Hindlimb muscle (tissue), 1 donor: ENCODE measurements around the gene ANGPTL5. TPM values are rescaled to one million over a fixed set of nuclear protein-coding genes. Genes with fewer than 3 reads are reported as not detected.
A peak's percentile ranks its signal among the peaks of the same experiment; 100 is the strongest.
"Not testable (repeated sequence)": the region's sequence is repeated elsewhere in the genome, so short reads cannot be mapped to it uniquely, and the experiment has no call there.

Source experiments
- DNase-seq: peaks from one replicate; pipeline ENCODE4 v3.0.0-alpha.2; 2013
- polyA plus RNA-seq: library from polyadenylated mRNA; unstranded; fragments of 120-200 nt; gene quantifications from one replicate; pipeline ENCODE4 v1.2.1, GENCODE V29; 2013; ENCODE audit not compliant: insufficient read length

ANGPTL5 gene
- polyA plus RNA-seq, 1 donor, result not detected

DNA sequence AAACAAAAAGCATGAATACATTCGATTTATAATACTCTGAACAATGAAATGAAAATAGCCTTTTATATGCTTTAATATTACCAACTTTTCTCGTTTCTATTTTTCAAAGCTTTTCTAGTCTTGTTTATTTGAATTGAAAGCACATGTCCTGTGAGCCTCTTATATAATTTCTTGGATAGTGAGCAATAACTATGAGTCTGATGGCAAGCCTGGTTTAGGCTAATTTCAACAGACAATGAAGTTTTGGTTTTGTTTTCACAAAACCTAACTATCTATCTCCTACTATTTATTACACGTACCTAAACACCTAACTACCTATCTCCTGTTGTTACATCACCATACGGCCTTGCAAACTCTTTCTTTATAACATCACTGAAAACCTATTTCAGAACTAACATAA lies 30.7 kb downstream of the ANGPTL5 start:
- no peak for DNase-seq

DNA sequence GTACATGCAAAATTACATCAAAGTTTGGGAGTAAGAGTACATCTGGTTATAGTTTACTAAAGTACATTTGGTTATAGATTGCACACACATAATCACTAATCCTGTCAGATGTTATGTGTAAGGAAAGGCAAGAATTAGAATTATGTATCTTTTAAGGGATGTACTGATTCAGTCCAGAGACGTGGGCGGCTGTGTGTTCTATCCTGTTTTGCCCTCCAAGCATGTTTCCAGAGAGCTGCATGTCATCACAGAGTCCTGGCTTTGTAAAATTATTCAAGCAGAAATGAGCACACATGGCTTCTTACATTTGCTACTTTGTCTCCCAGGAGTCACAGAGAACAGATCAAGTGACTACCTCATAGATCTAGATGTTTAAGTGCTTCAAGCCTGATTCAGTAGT lies 34.7 kb downstream of the ANGPTL5 start:
- DNase-seq, result no peak

DNA sequence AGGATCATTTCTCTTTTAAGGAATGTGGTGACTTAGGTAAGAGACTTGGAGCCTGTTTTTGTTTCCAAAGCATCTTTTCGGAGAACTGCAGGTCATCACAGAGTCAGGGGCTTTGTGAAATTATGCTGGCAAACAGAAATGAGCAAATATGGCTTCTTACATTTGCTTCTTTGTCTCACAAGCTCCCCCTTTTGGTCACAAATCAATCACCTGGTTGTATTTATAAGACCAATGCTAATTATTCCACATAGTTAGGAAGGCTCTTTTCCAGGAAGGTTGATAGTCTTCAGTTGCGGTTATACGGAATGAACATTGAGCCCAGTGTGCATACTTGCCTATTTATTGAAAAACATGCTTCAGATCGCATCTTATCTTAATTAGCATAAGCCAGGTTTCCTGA lies 36.1 kb downstream of the ANGPTL5 start:
- DNase-seq, result no peak

DNA sequence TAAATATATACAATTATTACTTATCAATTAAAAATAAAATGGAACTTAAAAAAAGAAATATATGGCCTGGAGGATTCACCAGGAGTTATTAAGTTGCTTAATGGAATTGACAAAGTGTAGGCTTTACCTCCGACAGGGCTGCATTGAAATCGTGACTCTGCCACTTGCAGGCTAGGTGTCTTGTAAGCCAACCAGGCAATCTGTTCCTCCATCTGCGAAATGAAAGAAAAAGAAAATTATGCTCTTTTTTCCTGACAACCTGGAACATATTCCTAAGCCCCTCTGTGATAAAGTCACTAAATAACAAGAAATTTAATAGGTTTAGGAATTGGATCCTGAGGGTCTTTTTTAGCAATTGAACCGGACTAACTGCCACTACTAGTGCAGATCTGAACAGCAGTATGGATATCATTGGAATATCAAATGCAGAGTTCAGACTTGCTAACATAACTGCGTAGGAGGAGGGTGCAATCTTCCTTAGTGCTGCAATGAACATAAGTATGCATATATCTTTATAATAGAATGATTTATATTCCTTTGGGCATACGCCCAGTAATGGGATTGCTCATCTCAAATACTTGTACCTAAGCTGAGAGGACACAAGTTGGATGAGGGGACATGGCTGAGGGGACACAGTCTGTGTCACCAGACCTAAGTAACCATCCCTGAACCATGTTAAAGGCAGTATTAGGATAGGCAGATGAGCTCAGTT lies 44.0 kb downstream of the ANGPTL5 start:
- no peak for DNase-seq

DNA sequence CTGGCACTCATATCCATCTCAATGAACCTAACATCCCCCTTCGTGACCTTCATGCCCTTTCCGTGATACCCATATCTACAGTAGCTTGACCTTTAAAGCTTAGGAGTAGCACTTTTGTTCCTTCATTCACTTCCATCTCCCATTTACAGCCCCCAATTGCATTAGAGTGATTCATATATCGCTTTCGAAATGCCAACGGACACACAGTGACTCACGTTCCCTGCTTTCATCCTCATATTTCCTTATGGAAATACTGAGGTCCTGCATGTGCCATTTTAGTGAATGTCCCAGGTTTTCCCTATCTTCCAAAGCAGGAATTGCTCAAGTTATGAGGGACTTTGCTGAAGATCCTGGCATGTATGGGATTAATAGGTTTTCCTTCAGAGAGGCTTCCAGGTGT lies 45.8 kb downstream of the ANGPTL5 start:
- no peak for DNase-seq

DNA sequence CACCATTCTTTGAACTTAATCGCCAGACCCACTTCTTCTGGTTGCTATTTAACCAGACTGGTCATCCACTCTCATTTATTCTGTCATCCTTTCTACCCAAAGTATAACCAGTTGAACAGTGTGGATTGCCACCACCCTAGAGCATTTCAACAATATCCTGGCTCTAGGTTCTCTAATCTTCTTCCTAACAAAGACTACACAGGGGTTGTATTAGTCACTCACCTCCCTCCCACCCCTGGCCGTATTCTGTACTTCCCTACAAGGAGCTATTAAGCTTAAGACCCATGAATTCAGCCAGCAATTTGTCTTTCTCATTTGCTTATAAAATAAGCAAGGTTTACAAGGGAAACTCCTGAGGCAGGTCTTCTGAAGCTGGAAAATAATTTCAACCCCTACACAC lies 48.4 kb downstream of the ANGPTL5 start:
- DNase-seq, result no peak

DNA sequence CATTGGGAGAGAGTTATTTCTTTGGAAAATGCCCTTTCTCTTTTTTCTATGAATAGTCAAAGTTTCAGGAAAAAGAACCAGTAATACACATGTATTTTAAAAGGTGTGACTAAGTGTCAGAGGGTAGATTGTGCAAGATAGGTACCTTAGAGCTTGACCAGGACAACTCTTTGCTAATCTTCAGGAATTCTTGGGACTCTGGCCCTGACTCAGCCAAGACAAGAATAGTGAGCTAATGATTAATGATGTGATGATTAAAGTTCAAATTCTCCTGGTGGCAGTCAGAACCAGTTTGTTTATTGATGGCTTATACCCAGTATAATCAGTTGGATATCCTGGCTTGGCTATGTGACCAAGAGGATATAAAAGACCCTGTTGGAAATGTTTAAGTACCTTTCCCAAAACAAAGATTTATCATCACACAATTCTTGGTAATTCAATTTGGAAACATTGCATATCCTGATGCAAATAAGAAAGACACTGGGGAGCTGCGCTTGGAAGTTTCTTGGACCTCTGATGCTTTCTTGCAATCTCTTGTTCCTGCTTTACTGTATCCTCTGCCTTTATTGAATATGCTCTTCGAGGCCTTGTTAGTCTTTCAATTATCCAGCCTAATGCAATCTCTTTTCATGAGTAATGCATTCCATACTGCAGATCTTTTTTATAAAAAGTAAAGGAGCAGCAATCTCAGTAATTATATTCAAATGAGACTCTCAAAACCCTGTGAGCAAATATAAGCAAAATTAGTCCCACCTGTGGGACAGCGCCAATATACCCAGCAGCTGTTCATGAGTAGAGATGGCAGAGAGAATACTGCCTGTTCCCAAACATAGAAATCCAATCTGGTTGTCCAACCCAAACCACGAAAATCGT lies 49.5 kb downstream of the ANGPTL5 start:
- DNase-seq, result no peak

DNA sequence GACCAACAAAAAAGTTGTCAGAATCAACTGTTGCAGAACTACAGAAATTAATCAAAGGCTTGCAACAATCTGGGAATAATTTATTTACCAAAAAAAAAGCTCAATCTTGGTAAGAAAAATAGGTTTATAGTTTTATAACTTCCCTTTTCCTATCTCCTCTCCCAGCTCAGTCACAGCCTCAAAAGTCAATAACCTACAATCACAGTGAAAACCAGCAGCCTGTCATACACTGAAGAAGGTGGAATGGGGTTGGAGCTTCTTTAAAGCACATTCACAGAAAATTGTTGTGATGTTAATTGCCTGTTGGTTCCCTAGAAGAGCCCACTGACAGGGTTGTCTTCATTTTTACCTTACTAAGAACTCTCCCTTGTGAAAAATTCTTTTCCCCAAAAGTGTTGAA lies 52.2 kb downstream of the ANGPTL5 start:
- no peak for DNase-seq

DNA sequence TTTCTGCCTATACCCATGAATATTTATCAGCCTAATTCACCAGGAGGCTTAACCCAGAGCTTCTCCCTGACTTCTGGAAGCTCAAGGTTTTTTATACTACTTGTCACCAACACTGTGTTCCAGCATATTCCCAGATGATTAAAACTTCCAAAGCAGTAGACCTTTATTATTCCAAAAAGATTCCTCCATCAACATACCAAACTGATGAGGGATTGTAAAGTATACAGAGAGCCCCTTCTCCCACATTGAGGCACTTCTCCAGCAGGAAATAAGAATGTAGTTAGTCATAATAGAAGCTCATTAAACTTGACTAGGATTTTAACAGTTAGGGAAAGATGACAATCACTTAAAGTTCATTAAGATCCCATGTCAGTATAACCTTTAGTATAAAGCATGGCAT lies 53.0 kb downstream of the ANGPTL5 start:
- DNase-seq, result no peak

DNA sequence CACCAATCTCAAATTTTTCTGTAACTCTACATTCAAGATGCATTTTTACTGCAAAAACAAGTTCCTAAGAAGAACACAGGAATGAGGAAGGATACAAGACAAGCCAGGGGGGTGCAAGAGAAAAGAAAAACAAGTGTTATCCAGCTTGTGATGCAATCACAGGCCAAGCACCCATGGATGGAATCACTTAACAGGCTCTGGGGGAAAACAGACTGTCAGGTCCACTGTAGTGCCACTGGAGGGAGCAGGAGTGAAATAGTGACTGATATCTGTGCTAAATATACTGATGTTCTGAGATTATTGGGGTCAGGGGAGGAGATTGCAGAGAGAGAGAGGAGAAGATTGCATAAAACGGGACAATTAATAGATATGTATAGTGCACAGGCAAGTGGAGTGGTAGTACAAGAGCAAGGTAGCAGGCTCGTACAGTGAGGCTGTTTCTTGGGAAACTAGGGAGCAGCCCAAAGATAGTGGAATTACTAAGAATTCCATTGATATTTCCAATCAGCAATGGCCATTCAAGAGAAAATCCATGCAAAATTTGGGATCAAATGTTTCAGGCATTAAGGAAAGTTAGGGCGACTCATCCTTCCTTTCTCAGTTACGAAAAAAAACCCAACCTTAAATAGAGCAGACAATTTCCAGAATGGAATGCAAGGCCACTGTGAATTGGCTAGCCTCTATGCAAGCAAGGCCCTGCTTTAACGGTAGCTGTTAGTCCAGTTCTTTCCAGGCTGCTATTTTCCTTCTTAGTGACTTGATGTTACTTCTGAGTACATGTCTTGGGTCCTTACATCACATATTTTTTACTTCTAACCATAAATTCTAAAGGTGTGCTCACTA lies 53.7 kb downstream of the ANGPTL5 start:
- no peak for DNase-seq

DNA sequence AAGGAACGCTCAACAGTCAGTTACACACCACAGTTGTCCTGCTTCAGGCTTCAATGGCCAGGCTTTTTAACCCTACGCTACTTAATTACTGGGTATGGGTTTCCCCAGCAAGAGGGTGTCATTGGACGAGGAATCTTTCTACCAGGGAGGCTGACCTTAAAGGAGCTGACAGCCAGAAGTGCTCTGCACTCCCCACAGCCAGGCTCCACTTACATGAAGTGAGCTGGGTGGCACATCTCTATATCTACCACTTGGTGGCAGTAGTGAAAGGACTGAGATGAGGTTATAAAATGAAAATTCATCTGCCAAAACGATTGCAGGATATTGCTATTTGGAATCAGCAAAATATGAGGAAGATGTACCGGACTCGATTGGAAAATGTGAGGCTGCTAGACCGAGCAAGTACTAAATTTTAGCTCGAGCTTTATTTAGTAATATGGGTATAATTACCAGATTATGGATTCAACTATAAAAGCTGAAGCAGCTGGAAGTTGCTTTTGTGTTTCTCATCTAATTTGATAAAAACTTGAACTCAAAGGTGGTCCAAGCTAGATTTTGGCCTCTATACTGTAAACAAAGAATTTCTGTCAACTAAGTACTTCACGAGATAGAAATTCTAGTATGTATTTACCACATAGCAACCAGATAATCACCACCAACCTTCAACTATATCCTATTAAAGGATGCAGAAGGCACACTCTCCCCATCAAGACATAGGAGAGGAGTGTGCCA lies 55.5 kb downstream of the ANGPTL5 start:
- DNase-seq, result peak; percentile 69

DNA sequence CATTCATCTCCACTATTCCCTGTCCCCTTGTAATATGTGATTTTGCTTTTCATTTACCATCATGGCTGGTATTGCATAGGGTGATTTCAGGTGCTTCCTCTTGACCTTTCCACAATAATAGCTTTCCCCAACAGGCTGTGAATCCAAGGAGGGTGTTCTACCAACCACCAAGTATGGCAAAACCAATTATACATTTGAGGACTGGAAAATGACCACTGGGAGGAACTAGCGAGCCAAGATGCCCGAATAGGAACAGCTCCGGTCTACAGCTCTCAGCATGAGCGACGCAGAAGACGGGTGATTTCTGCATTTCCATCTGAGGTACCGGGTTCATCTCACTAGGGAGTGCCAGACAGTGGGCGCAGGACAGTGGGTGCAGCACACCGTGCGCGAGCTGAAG lies 64.1 kb downstream of the ANGPTL5 start:
- not testable (repeated sequence) for DNase-seq

DNA sequence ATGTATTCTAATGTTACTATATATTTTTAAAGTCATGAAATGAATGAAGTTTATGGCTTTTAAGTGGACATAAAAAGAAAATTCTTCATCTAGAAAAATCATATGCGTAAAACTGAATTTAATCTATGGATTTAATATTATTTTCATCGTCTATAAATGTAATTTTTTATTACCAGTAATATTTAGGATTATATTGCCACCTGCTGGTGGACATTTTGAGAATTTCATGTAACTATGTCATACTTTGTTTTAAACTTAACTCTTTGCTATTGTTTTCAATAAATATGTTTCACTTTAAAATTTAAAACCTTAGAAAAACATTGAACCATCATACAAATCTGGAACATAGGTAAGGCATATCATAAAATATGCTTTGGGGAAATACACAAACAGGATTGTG lies 68.1 kb downstream of the ANGPTL5 start:
- DNase-seq, result peak; percentile 14

DNA sequence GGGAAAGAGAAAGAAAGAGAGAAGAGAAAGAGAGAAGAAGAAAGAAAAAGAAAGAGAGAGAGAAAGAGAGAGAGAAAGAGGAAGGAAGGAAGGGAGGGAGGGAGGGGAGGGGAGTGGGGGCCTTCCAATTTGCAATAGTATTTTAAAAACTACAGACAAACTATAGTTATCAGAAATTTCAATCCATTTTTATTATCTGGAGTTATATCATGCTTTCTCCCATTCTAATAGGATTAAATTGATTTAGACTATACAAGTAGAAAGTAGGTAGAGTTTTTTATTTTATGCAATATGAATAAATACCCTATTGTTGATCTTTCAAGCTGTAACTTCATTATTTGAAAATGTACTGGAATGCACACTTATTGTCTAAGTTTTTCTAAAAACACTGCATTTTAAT lies 71.7 kb downstream of the ANGPTL5 start:
- DNase-seq, result no peak

DNA sequence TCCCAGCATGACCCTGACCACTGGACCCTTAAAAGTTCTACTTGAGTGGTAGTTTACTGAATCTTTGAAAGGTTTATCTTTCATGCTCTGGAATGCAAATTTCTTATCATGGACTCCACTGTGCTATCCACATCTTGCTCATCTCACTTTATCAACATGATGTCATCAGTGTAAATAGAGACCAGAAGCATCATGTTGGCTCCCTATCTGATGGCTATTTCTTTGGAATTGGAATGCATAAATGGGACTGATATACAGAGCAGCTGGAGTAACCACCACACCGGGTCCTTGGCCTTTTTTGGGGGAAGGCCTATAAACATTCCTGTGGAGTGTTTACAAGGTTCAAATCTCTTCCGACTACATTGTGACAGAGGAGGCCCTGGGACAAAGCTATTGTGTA lies 75.6 kb downstream of the ANGPTL5 start:
- no peak for DNase-seq

Other genes with a start within 250 kb of the ANGPTL5 start
- gene CEP126, start 1.5 kb downstream of the ANGPTL5 start, polyA plus RNA-seq, result 2.8 TPM
- gene CFAP300, start 130.9 kb upstream of the ANGPTL5 start, polyA plus RNA-seq, result 2.2 TPM
- gene YAP1, start 193.9 kb upstream of the ANGPTL5 start, polyA plus RNA-seq, result 78.8 TPM